Ascending aorta (tissue), 2 donors: ENCODE results near the gene SLC12A6. TPM values are rescaled to one million over a fixed set of nuclear protein-coding genes. Genes with fewer than 3 reads are reported as not detected.

Experiments used
- DNase-seq, 2 donors: peaks; one replicate each; pipeline ENCODE4 v3.0.0-alpha.2; 2019; ENCODE audit warnings: low spot score in 2 of 2
- H3K27ac ChIP-seq, 2 donors: fragments of 200-600 bp; sonication (generic); one replicate each; pipeline ENCODE4 v1.5.1; 2016 to 2017; ENCODE audit warnings: mild to moderate bottlenecking in 1 of 2
- H3K27me3 ChIP-seq: fragments of 200-600 bp; sonication (generic); one replicate; pipeline ENCODE4 v1.5.1; 2017
- H3K36me3 ChIP-seq, 2 donors: fragments of 200-600 bp; sonication (generic); one replicate each; pipeline ENCODE4 v1.5.1; 2016
- H3K4me1 ChIP-seq, 2 donors: fragments of 200-600 bp; sonication (generic); one replicate each; pipeline ENCODE4 v1.5.1; 2016 to 2017; ENCODE audit warnings: mild to moderate bottlenecking in 1 of 2
- H3K4me3 ChIP-seq, 2 donors: fragments of 200-600 bp; sonication (generic); one replicate each; pipeline ENCODE4 v1.5.1; 2016 to 2017; ENCODE audit warnings: mild to moderate bottlenecking in 1 of 2
- H3K9me3 ChIP-seq, 2 donors: fragments of 200-600 bp; sonication (generic); one replicate each; pipeline ENCODE4 v1.5.1; 2016
- intact Hi-C: fragments of 100-400 bp; cut with DNase I; formaldehyde crosslinking; loops from one replicate; pipeline ENCODE4 v1.15.1; 2023
- total RNA-seq: library from RNA; depleted of rRNA; stranded (reverse); fragments of >200 nt; gene quantifications from one replicate; pipeline ENCODE4 v1.1.0, GENCODE V29; 2016
- TF ChIP-seq, protein P1 (sequence below), 3 experiments: fragments of 200-600 bp in 2 of 3; fragments of 450-650 bp in 1 of 3; sonication (generic) in 2 of 3; IDR thresholded peaks; one replicate each; pipeline ENCODE4 v1.5.1; 2016 to 2019; ENCODE audit warnings: antibody characterized with exemption in 3 of 3, mild to moderate bottlenecking in 1 of 3, moderate library complexity in 1 of 3

The SLC12A6 gene
- total RNA-seq, 1 donor from 2014 or later, result 65.8 TPM

DNA sequence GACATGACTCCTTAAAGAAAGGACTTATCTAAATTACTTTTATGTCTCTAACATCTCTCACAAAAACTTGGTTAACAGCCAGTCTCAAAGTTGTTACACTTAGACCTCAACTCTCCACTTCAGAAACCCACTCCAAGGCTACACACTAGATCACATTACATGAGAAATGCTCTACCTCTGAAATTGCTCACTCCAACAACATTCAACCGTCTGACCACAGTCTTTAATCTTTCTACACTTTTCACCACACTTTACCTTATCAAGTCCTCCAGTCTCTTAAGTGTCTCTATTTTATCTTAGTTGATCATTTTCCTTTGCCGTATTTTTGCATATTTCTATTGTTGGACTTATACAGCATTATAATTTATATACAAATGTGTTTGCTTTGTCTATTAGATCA is 5.8 kb downstream of the SLC12A6 start:
- no peak overlapping the region for H3K27ac ChIP-seq
- no peaks in the 10 kb centered on the region for H3K9me3 ChIP-seq
- no peaks in the 10 kb centered on the region for H3K27me3 ChIP-seq
- no peaks in the 10 kb centered on the region for H3K36me3 ChIP-seq
- intact Hi-C loops, result no loop called here
- TF ChIP-seq, protein P1, sequence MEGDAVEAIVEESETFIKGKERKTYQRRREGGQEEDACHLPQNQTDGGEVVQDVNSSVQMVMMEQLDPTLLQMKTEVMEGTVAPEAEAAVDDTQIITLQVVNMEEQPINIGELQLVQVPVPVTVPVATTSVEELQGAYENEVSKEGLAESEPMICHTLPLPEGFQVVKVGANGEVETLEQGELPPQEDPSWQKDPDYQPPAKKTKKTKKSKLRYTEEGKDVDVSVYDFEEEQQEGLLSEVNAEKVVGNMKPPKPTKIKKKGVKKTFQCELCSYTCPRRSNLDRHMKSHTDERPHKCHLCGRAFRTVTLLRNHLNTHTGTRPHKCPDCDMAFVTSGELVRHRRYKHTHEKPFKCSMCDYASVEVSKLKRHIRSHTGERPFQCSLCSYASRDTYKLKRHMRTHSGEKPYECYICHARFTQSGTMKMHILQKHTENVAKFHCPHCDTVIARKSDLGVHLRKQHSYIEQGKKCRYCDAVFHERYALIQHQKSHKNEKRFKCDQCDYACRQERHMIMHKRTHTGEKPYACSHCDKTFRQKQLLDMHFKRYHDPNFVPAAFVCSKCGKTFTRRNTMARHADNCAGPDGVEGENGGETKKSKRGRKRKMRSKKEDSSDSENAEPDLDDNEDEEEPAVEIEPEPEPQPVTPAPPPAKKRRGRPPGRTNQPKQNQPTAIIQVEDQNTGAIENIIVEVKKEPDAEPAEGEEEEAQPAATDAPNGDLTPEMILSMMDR (IDR thresholded peaks at IDR 0.05), result no peak
- H3K4me1 ChIP-seq, result peaks cover 0 to 14% of the 10 kb centered on the region in 2 donors
- no peak for DNase-seq
- H3K4me3 ChIP-seq, result no peak overlapping the region

DNA sequence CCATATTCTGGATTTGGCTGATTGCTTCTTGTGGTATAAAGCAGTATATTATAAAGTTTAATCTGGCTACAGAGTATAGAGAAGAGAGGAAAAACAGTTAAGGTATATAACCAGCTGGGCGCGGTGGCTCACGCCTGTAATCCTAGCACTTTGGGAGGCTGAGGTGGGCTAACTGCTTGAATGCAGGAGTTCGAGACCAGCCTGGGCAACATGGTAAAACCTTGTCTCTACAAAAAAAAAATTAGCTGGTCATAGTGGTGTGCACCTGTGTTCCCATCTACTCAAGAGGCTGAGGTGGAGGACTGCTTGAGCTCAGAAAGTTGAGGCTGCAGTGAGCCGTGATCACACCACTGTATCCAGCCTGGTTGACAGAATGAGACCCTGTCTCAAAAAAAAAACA is 7.3 kb downstream of the SLC12A6 start:
- no peak overlapping the region for H3K27ac ChIP-seq
- no peak for DNase-seq
- H3K9me3 ChIP-seq, result no peaks in the 10 kb centered on the region
- no peak overlapping the region for H3K4me3 ChIP-seq
- TF ChIP-seq, protein P1 (IDR thresholded peaks at IDR 0.05), result no peak
- no peaks in the 10 kb centered on the region for H3K36me3 ChIP-seq
- intact Hi-C loops, result no loop called here
- H3K4me1 ChIP-seq, result peaks cover 0 to 20% of the 10 kb centered on the region in 2 donors
- H3K27me3 ChIP-seq, result no peaks in the 10 kb centered on the region

DNA sequence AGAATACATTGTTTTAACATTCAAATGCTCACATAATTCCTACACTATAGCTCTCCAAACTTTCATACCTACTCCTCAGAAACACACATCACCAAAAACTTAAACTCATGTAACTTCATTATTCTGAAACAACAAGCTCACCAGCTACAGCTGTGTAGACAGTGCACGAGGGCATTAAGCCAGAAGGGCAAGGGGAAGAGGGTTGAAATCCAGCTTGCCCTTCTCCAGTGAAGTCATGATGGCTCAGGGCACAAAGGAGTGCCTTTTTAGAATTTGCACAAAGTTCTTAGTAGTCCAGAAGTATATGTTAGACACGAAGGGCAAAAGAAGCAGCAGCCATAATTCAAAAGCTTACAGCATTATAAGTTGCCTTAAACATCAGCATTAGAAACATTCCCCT is 8.6 kb downstream of the SLC12A6 start:
- Histone ChIP-seq H3K9me3 (no peaks in the 10 kb centered on the region), H3K4me3 (no peak overlapping the region), H3K27ac (peak overlapping the region; percentile 14 to 41), H3K4me1 (peaks cover 0 to 17% of the 10 kb centered on the region in 2 donors), H3K36me3 (no peaks in the 10 kb centered on the region), H3K27me3 (no peaks in the 10 kb centered on the region)
- DNase-seq, result no peak
- intact Hi-C loops, result no loop called here
- TF ChIP-seq, protein P1 (IDR thresholded peaks at IDR 0.05), result no peak

DNA sequence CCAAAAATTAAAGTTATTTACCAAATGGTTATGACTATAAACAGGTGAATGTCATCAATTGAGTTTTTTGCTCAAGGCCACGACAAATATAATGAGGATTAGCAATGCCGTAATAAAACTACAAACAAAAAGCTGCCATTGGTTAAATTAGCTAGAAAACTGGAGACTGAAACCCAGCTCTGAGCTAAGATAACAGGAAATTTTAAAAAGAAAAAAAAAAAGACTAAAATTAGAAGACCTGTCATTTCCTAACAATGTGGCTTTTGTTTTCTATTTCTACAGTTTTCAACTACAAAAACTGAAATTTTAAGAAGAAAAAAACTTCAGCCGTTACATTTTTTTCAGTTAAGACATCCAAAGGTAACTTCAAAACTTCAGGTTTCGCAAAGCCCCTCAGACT is 9.7 kb downstream of the SLC12A6 start:
- DNase-seq, result no peak

DNA sequence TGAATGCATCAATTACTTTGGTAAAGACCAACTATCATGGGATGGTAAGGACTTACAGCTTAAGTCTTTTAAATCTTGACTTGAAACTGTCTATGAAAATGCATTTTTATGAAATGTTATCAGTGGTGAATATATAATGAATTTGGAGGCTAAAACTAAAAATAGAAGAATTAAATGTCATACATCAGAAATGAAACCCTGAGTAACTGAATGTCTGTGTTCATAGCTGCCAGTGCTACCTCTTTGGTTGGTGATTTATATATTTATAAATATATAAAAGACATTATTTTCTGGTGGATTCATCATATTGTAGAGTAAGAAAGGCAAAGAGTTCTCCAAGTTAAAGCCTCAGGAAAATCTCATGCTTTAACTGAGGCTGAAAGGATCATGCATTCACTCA is 12.2 kb downstream of the SLC12A6 start:
- Histone ChIP-seq H3K36me3 (no peaks in the 10 kb centered on the region), H3K4me3 (no peak overlapping the region), H3K27ac (peak overlapping the region; percentile 49 to 60), H3K27me3 (no peaks in the 10 kb centered on the region), H3K4me1 (peaks cover 0 to 9% of the 10 kb centered on the region in 2 donors), H3K9me3 (no peaks in the 10 kb centered on the region)
- TF ChIP-seq, protein P1 (IDR thresholded peaks at IDR 0.05), result no peak
- DNase-seq, result no peak
- intact Hi-C loops, result no loop called here

More for the DNA sequence above, 9.7 kb downstream of the SLC12A6 start:
- Histone ChIP-seq H3K9me3 (no peaks in the 10 kb centered on the region), H3K27ac (peak overlapping the region; percentile 14 to 63), H3K4me3 (peak overlapping the region in 1 of 2 donors; percentile 26), H3K27me3 (no peaks in the 10 kb centered on the region), H3K4me1 (peaks cover 0 to 10% of the 10 kb centered on the region in 2 donors), H3K36me3 (no peaks in the 10 kb centered on the region)
- TF ChIP-seq, protein P1 (IDR thresholded peaks at IDR 0.05), result no peak
- intact Hi-C loops, result no loop called here

DNA sequence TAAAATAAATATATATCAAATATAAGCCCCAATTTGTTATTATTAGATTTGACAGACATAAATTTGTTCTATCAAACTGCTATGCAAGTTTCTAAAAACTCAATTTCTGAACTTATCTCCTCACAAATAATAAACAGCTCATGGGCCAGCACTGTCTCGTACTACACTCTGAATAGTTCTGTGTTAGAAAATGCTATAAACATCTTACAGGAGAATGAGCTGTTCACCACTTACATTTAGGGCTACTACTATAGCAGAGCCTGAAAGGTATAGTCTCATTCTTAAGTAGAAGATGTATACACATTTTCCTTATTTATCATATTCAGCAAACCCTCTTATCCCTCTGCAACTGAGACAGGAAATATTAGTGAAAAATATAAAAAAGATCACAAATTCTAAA is 12.6 kb downstream of the SLC12A6 start:
- no peak for DNase-seq
- Histone ChIP-seq H3K9me3 (no peaks in the 10 kb centered on the region), H3K27ac (peak overlapping the region; percentile 49 to 60), H3K36me3 (no peaks in the 10 kb centered on the region), H3K27me3 (no peaks in the 10 kb centered on the region), H3K4me3 (no peak overlapping the region), H3K4me1 (peaks cover 0 to 13% of the 10 kb centered on the region in 2 donors)
- TF ChIP-seq, protein P1 (IDR thresholded peaks at IDR 0.05), result no peak
- intact Hi-C loops, result no loop called here
